WI38 (cell line): ENCODE measurements around the gene MYO6.

Experiments used
- H3K4me3 ChIP-seq: 2 replicates; pipeline ENCODE4 v1.5.1; 2011; ENCODE audit warnings: low read depth, mild to moderate bottlenecking, control low read depth, low read length
- CTCF ChIP-seq: IDR thresholded peaks from 2 replicates; pipeline ENCODE4 v1.5.1; 2012; ENCODE audit warnings: low read depth, mild to moderate bottlenecking, control low read depth, low read length

Gene MYO6

GRCh38 chr6:75848274-75848673 lies 99.2 kb downstream of the MYO6 start:
- H3K4me3 ChIP-seq: no peak overlapping the region
- TF ChIP-seq CTCF: no peak

GRCh38 chr6:75849329-75850025 lies 100.4 kb downstream of the MYO6 start:
- no peak overlapping the region for H3K4me3 ChIP-seq
- no peak for TF ChIP-seq CTCF

GRCh38 chr6:75850026-75850833 lies 101.2 kb downstream of the MYO6 start:
- TF ChIP-seq CTCF: no peak
- H3K4me3 ChIP-seq: no peak overlapping the region

- no peak for TF ChIP-seq CTCF
- H3K4me3 ChIP-seq: peak overlapping the region; percentile 18; the same call in 1 of the 2 replicates
These were observed 103.7 kb downstream of the MYO6 start for GRCh38 chr6:75852721-75853120.

- TF ChIP-seq CTCF: no peak
- H3K4me3 ChIP-seq: no peak overlapping the region
These were observed 104.8 kb downstream of the MYO6 start for GRCh38 chr6:75853806-75854205.

- no peak overlapping the region for H3K4me3 ChIP-seq
- peak; percentile 46; the same call in 1 of the 2 replicates for TF ChIP-seq CTCF
These were observed 106.0 kb downstream of the MYO6 start for GRCh38 chr6:75855052-75855451.

GRCh38 chr6:75856902-75857301 lies 107.9 kb downstream of the MYO6 start:
- TF ChIP-seq CTCF: no peak
- H3K4me3 ChIP-seq: no peak overlapping the region
